ENCODE measurements around the gene C4BPA.
A peak's percentile ranks its signal among the peaks of the same experiment; 100 is the strongest.

C4BPA gene

GRCh38 chr1:207103892-207104373 lies at the start of gene C4BPA:
Gene C4BPA (plus strand): TSS chr1:207104233. CDS start chr1:207113026, 8,793 bp downstream.
- DNase-seq = no peak

GRCh38 chr1:207054491-207054890 lies 49.5 kb upstream of the C4BPA start:
- DNase-seq = no peak

- no peak for DNase-seq
Measured at GRCh38 chr1:207055386-207056001, 48.5 kb upstream of the C4BPA start.

DNA sequence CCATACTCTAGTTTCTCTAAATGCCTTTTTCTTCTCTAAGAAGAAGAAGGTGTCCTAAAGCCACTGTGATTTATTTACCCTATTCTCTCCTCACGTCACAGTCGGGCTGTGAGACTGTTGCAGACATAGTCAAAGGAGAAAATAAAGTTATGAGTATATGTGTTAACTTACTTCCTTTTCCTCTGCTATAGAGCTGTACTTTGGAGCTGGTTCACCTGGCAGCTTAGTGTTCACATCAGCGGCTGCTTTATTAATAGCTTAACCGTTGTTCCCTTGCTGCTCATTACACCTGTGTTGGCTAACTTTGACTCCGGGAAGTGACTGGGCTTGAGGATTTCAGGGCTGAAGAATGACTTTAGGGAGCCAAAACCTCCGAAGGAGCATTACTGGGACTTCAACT lies 47.4 kb upstream of the C4BPA start:
- no peak for DNase-seq

GRCh38 chr1:207058252-207058651 lies 45.8 kb upstream of the C4BPA start:
- DNase-seq = no peak

GRCh38 chr1:207058878-207059867 lies 44.9 kb upstream of the C4BPA start:
- peak; percentile 77 for DNase-seq

- DNase-seq = no peak
Measured at GRCh38 chr1:207059881-207060280, 44.2 kb upstream of the C4BPA start.

DNA sequence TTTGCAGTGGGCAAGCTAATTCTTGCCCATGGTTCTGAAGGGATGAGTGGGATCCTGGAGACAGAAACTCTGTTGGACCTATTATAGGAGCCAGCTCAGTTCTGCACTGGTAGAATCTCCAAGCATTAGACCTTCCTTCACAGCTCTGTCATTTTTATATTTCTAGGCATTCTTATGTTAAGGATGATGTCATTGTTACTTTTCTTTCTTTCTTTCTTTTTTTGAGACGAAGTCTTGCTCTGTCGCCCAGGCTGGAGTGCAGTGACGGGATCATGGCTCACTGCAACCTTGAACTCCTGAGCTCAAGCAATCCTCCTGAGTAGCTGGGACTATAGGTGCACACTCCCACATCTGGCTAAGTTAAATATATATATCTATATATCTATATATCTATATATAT lies 43.4 kb upstream of the C4BPA start:
- DNase-seq = no peak

- DNase-seq = no peak
Measured at GRCh38 chr1:207062058-207062457, 42.0 kb upstream of the C4BPA start.

DNA sequence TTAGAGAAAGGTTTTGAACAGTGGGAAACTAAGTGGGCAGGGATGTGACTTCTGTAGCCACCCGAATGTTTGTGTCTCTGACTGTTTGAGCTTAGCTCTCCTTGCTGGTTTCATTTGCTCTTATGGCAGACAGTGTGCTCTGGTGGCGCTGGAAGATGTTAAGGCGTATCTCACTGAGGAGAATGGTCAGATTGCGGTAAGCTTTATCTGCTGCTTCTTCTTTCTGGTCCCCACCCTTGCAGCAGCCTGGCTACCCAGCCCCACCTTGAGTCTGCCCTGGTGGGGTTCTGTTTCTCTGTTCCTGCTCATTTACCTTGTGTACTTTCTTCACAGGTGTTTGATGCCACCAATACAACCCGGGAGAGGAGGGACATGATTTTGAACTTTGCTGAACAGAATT lies 41.0 kb upstream of the C4BPA start:
- no peak for DNase-seq

DNA sequence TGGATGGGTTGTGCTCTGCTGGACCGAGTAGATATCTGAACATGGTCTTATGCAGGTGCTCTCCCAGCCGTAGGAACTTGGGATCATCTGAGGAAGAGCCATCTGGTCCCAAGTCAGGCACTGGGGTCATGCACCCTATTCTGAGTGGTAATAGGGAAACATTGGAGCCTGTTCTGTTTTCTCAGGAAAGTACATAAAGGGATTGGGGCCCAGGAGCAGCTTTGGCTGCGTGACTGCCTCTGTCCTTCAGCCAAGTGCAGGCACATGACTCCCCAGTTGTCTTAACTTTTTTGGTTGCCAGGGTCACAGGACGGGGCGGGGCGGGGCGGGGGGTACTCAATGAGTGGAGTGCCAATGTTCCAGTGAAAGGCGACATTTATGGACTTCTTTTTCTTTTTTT lies 39.5 kb upstream of the C4BPA start:
- no peak for DNase-seq

DNA sequence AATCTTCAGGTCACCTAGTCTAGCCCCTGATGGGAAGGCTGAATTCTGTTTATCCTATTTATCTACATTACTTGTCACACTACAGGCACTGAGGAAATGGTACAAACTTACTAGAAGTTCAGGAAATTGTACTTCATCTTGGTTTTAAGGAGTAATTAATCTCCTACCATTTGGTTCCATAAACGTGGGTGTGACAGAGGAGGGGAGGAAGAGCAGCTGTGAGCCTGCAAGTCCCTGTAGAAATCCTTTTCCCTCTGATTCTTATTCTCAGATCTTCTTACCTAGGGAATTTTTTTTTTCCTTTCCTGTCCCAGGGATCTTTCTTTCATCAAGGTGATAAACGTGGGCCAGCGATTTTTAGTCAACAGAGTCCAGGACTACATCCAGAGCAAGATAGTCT lies 36.8 kb upstream of the C4BPA start:
- no peak for DNase-seq

- DNase-seq = peak; percentile 51
Measured at GRCh38 chr1:207067665-207068064, 36.4 kb upstream of the C4BPA start.

GRCh38 chr1:207069061-207069460 lies 35.0 kb upstream of the C4BPA start:
- no peak for DNase-seq

DNA sequence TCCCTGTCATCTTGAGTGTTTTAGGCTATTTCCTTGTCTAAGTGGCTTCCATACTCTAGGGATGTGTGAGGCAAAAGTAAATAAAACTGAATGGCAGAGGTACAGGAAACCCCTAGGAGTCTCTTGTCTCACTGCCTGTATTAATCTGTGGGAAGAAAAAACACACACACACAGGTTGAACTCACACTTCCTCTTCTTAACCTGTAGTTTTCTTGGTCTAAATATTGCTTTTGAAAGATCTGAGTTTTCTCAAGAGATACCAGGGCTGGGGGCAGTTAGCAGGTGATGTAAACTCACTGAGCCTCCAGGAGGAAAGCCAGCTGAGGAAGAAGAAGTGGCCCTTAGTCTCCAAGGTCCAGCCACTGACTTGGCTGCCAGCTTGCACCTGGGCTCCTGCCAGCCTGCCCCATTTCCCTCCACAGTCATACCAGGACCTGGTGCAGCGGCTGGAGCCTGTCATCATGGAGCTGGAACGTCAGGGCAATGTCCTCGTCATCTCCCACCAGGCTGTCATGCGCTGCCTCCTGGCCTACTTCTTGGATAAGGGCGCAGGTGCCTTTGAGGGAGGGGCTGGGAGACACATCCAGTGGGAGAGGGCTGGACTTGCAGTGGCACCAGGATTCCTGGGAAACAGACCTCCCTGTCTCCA lies 34.1 kb upstream of the C4BPA start:
- no peak for DNase-seq

DNA sequence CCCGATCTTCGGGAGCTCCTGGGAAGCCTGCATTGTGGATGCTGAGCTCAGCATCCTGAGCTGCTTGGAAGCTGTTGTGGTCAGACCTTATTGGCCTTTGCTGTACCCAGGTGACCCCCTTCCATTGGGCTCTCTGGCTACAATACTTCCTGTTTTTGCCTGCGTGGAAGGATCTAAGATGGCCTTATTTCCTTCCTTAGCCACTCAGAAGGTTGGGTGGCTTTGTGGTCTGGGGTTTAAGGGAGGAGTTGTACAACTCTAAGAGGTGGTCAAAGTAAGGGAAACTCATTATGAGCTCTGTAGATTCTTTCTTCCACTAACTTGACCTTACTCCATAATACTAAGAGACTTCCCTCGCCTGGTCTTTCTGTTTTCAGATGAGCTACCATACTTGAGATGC lies 33.2 kb upstream of the C4BPA start:
- DNase-seq = no peak

DNA sequence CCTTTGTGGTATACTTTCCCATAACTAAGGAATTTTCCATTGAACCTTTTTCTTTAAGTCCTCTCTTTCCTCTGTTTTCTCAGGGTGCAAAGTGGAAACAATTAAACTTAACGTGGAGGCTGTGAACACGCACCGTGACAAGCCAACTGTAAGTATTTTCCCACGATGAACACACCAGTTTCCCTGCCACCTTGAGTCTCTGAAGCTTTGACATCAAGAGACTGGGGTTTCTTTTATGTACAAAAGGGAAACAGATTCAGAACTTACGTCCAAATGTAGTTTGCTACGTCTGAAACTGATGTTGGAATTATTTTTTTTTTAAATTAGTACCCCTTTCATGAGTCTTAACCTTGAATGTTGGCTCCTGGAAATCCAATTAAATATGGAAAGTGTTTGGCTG lies 32.6 kb upstream of the C4BPA start:
- DNase-seq = no peak

- no peak for DNase-seq
Measured at GRCh38 chr1:207072233-207072632, 31.8 kb upstream of the C4BPA start.

GRCh38 chr1:207073906-207074820 lies 29.9 kb upstream of the C4BPA start:
- DNase-seq = no peak

DNA sequence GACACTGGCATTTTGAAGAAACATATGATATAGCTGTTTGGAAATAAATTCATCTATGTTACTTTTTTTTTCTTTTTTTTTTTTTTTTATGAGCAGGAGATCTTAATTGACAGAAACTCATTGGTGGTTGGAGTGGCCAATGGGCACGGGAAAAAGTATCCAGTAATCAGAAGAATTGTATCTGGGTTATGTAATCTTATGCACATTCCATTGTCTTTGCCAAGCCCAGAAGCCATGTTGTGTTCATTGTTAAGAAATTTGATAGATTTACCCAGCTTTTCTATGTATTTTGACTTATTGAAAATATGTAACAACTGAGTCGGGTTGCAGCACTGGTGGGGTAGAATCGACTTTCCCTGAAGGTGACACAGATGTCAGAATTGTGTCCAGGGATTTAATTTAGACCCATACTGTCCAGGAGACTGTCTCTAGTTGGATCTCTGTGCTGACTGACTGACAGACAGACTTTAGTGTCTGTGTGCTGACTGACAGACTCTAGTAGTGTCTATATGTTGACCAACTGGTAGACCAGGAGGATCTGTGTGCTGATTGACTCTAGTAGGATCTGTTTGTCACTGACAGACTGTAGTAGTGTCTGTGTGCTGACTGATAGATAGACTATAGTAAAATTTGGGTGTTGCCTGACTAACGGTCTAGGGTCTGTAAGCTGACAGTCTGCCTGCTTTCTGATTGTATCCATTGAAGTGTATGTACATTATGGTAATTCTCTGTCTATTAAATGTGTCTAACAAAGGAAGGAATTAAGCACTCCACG lies 27.7 kb upstream of the C4BPA start:
- DNase-seq = no peak

GRCh38 chr1:207077012-207077411 lies 27.0 kb upstream of the C4BPA start:
- no peak for DNase-seq

Measured in NCI-H82 (cell line).